HUES48 (cell line): ENCODE data around the gene COX15.

Experiments
- H3K27ac ChIP-seq: one replicate; pipeline ENCODE4 v1.7.0; 2013; ENCODE audit warnings: low read depth, low read length, inconsistent platforms
- H3K27me3 ChIP-seq: 2 replicates; pipeline ENCODE4 v1.6.1; 2013; ENCODE audit warnings: mild to moderate bottlenecking, low read length; ENCODE audit not compliant: control insufficient read depth, insufficient read depth
- H3K36me3 ChIP-seq: 2 replicates; pipeline ENCODE4 v1.6.1; 2013; ENCODE audit warnings: low read length; ENCODE audit not compliant: control insufficient read depth, insufficient read depth
- H3K4me1 ChIP-seq: 2 replicates; pipeline ENCODE4 v1.6.1; 2013; ENCODE audit warnings: mild to moderate bottlenecking, low read length; ENCODE audit not compliant: control insufficient read depth, insufficient read depth
- H3K4me3 ChIP-seq: 2 replicates; pipeline ENCODE4 v1.5.1; 2013; ENCODE audit warnings: mild to moderate bottlenecking, low read depth, low read length
- H3K9ac ChIP-seq: 2 replicates; pipeline ENCODE4 v1.6.1; 2013; ENCODE audit warnings: mild to moderate bottlenecking, low read depth, low read length, moderate library complexity
- H3K9me3 ChIP-seq: 2 replicates; pipeline ENCODE4 v1.6.1; 2013; ENCODE audit warnings: low read length; ENCODE audit not compliant: control insufficient read depth, insufficient read depth

The COX15 gene

DNA sequence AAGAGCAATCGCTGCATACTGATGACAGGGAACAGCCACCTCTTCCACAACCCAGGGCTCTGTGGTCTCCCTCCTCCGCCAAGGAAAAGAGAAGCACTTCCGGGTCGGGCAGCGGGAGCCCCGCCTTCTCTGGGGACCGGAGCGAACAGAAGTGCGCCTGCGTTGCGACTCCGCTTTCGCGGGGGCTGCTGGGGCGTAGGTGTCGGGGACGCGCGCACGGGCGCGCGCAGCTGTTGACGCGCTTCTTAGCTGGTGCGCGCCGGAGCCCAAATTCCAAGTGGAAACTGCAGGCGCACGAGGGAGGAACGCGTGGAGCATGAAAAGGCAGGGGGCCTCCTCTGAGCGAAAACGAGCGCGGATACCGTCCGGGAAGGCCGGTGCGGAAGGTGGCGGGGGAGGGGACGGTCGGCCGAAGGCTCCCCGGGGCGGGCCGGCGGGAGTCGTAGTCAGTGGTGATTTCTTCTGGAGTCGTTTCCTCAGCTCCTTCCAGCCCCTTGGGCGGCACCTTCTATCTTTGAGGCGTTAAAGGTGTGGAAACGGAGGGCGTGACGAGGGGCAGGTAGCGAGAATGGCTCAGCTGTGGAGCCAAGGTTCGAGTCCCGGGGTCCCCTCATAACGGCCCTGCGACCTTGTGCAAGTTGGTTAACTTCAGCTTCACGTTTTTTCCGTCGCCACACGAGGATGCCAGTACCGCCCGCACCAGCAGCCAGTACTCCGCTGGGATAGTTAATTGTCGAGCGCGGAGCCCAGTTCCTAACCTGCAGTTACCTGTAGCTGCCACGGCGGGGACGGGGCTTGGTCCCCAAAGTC is at the start of gene COX15, which contains the start of gene CUTC:
TSS of gene COX15 (minus strand) at position 95 of the 810 bp plus-strand sequence. CDS start at position 17, 78 bp downstream.
TSS of gene CUTC (plus strand) at position 202 of the 810 bp plus-strand sequence. CDS start at position 317, 115 bp downstream.
- peak within 1 kb of the TSS; percentile 96 for H3K27ac ChIP-seq
- no peaks in the 10 kb centered on the region for H3K9me3 ChIP-seq
- H3K4me1 ChIP-seq, result peaks cover 4% of the 10 kb centered on the region; the same call in 1 of the 2 replicates
- peaks cover 42% of the 10 kb centered on the region for H3K36me3 ChIP-seq
- H3K9ac ChIP-seq, result peak within 1 kb of the TSS; percentile 88
- H3K27me3 ChIP-seq, result no peaks in the 10 kb centered on the region
- H3K4me3 ChIP-seq, result peak within 1 kb of the TSS; percentile 98

DNA sequence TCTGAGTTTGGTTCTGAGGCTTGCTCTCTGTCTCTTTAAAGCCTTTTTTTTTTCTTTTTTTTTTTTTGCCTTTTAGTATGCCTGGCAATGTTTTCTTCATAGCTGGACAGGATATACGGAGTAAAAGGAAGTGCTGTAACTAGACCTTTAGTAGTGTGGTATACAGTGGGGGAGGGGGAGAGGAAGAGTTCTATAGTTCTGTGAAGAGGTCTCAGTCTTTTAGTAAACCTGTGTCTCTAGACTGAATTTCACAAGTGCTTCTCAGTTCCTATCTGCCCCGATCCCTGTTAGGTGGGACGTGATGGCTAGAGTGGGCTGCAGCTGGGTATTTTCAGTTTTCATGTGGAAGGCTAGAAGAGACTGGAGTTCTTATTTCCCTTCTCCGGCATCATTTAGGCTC is 47.4 kb upstream of the COX15 start:
- no peaks in the 10 kb centered on the region for H3K36me3 ChIP-seq
- H3K27ac ChIP-seq, result peak overlapping the region; percentile 60
- H3K9me3 ChIP-seq, result no peaks in the 10 kb centered on the region
- H3K4me1 ChIP-seq, result peaks cover 12% of the 10 kb centered on the region
- no peaks in the 10 kb centered on the region for H3K27me3 ChIP-seq
- H3K4me3 ChIP-seq, result no peak overlapping the region
- H3K9ac ChIP-seq, result no peak overlapping the region; the same call in 1 of the 2 replicates

DNA sequence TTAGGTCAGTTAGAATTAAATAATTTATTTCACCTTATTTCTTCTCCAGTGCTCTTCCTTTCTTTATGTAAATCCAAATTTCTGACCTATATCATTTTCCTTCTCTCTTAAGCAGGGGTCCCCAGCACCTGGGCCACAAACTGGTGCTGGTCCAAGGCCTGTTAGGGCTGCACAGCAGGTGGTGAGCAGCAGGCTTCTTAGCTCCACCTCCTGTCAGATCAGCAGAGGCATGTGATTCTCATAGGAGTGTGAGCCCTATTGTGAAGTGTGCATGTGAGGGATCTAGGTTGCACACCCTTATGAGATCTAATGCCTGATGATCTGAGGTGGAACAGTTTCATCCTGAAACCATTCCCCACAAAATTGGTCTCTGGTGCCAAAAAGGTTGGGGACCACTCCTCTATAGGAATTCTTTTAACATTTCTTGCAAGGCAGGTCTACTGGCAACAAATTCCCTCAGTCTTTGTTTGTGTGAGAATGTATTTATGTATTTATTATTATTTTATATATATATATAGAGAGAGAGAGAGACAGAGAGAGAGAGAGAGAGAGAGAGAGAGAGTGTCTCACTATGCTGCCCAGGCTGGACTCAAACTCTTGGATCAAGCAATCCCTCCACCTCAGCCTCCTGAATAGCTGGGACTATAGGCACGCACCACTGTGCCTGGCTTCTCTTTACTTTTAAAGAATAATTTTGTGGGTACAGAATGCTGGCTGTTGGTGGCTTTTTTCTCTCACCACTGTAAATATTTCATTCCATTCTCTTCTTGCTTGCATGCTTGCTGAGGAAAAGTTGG is 46.2 kb upstream of the COX15 start:
- H3K27me3 ChIP-seq, result no peaks in the 10 kb centered on the region
- no peaks in the 10 kb centered on the region for H3K36me3 ChIP-seq
- H3K9me3 ChIP-seq, result no peaks in the 10 kb centered on the region
- H3K4me1 ChIP-seq, result peaks cover 9% of the 10 kb centered on the region; the same call in 1 of the 2 replicates
- H3K9ac ChIP-seq, result no peak overlapping the region
- no peak overlapping the region for H3K4me3 ChIP-seq
- no peak overlapping the region for H3K27ac ChIP-seq

DNA sequence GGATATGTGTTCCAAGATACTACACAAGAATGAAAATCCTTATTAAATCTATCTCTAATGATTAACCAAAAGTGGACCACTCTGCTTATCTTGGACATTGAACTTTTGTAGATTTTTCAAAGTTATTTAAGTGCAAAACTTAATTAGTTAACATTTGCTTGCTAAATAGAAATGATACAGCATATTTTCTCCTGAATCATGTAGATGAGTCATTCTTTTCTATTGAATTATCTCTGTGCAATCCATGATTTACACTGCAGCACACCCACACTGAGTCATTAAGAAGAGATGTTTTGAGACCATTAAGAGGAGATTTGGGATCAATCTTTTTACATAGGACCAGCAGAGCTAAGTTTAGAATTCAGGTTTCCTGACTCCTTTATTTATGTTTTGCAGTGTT is 43.9 kb upstream of the COX15 start:
- Histone ChIP-seq H3K4me1 (peaks cover 9% of the 10 kb centered on the region; the same call in 1 of the 2 replicates), H3K27ac (no peak overlapping the region), H3K9ac (no peak overlapping the region), H3K9me3 (no peaks in the 10 kb centered on the region), H3K4me3 (no peak overlapping the region), H3K36me3 (no peaks in the 10 kb centered on the region), H3K27me3 (no peaks in the 10 kb centered on the region)

DNA sequence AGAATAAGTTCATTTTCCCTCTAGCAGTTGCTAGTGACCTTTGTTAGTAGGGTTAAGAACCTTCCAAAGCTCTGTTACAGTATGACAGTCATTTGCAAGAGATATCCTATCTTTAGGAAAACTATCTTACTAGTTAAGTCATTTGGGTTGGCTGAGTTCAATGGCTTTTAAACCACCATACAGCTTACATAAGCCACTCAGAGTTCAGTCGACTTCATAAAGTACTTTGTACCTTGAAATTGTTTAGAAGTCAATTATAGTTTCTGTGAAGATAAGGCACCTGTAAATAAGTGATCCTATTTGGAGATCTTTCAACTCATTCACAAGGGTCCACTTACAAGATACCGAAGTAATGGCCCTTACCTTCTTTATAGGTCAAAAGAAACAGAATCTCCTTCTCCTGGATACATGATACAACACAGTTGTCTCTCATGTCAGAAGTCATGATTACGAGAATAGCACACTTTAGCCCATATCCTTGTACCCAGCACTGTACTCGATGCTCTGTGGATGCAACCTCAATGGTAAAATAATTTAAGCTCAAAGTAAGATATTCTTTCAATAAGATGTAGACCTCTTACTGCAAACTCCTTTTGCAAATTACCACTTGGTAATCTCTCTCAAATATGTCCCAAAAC is 38.6 kb upstream of the COX15 start:
- no peak overlapping the region for H3K27ac ChIP-seq
- no peaks in the 10 kb centered on the region for H3K9me3 ChIP-seq
- H3K4me1 ChIP-seq, result no peaks in the 10 kb centered on the region
- H3K36me3 ChIP-seq, result no peaks in the 10 kb centered on the region
- no peaks in the 10 kb centered on the region for H3K27me3 ChIP-seq
- H3K4me3 ChIP-seq, result no peak overlapping the region
- H3K9ac ChIP-seq, result no peak overlapping the region

DNA sequence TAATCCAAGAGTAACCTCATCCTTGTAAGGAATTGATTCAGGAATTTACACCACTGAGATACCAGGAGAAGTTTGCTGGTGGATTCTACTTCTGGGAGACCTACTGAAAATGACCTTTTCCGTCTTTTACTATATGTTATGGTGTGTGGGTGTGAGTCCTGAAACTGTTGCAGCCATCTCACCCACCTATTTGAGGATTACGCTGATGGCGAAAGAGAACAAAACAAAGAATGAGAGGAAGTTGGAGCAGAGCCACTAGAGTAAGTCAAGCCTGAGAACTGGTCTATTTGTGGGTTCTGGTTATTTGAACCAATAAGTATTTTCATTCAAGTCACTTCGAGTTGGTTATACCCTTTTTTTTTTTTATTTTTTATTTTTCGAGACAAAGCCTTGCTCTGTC is 37.8 kb upstream of the COX15 start:
- H3K9ac ChIP-seq, result no peak overlapping the region
- H3K27ac ChIP-seq, result no peak overlapping the region
- no peaks in the 10 kb centered on the region for H3K4me1 ChIP-seq
- H3K36me3 ChIP-seq, result no peaks in the 10 kb centered on the region
- no peaks in the 10 kb centered on the region for H3K9me3 ChIP-seq
- H3K27me3 ChIP-seq, result no peaks in the 10 kb centered on the region
- no peak overlapping the region for H3K4me3 ChIP-seq

DNA sequence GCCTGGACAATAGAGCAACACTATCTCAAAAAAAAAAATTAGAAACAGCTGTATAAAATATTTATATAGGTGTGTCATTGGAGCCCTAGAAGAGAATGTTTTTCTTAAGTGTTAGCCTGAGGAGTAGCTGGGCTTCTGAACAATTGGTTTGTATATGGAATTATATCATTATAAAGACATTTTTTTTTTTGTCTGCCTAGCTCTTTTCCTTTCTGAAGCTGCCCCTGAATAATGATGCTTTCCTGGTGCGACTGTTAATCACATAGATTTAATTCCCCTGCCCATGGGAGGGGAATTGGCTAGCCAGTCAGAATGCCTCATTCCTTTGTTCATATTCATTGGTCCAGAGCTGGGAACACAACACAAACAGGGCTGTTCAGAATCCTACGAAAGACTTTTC is 36.6 kb upstream of the COX15 start:
- Histone ChIP-seq H3K4me1 (no peaks in the 10 kb centered on the region), H3K27ac (no peak overlapping the region), H3K9ac (no peak overlapping the region)

DNA sequence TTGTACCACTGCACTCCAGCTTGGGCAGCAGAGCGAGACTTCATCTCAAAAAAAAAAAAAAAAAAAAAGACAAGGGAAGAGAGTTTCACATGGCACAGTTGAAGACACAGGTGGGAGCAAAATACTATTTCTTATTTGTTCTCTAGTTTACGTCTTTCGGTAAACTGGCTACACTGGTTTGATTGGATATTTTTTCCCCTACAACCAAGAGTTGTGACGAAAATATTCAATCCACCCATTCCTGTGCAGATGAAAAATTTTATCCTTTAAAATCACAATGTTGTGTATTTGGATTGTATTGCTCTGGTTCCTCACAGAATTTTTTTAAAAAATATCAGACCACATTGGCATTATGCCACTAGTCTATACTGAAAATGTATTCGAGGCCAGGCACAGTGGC is 36.0 kb upstream of the COX15 start:
- Histone ChIP-seq H3K4me1 (no peaks in the 10 kb centered on the region), H3K27ac (no peak overlapping the region), H3K36me3 (no peaks in the 10 kb centered on the region), H3K4me3 (no peak overlapping the region), H3K9me3 (no peaks in the 10 kb centered on the region), H3K27me3 (no peaks in the 10 kb centered on the region), H3K9ac (no peak overlapping the region)

More for the DNA sequence above, 36.6 kb upstream of the COX15 start:
- no peak overlapping the region for H3K4me3 ChIP-seq
- H3K36me3 ChIP-seq, result no peaks in the 10 kb centered on the region
- no peaks in the 10 kb centered on the region for H3K9me3 ChIP-seq
- no peaks in the 10 kb centered on the region for H3K27me3 ChIP-seq

DNA sequence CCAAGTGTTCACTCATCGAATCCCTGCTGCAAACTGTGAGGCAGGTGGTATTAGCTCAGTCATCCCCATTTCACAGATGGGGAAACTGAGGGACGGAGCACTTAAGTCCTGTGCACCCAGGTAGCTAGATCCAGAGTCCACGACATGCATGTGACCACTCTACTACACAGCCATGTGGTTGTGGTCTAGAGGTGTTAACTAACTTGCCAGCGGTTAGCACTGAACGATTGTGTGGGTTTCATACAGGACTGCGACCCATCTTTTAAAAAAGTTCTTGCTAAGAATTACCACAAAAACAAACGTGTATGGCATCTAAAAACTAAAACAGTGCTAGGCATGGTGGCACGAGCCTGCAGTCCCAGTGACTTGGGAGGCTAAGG is 34.4 kb upstream of the COX15 start:
- Histone ChIP-seq H3K4me1 (no peaks in the 10 kb centered on the region), H3K9me3 (no peaks in the 10 kb centered on the region), H3K4me3 (no peak overlapping the region), H3K27ac (no peak overlapping the region), H3K27me3 (no peaks in the 10 kb centered on the region), H3K36me3 (no peaks in the 10 kb centered on the region), H3K9ac (no peak overlapping the region)

DNA sequence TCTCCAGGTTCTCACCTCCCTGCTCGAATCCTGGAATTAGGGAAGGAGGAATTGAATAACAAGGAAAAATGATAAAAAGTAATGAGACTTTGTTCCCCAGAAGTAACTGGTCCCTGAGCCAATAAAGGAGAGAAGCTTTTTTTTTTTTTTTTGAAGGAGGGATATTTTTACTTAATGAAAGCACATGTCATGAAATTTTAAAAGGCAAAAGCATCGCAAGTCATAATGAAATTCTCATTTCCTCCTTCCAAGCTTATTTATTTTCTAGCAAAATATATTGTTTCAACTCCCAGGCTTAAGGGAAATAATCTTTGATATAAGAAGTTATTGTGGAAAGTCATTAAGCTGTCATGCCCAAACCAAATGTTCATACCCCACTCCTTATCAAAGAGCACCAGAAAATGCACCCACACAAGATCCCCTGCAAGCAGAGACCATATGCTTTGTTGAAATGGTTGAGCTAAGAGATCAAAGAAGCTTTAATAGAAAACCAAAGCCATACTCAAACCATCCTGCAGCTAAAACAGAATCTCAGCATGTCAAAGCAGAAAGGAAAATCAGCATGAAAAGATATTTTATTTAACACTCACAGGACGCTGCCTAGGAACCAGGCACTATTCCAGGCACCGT is 33.9 kb upstream of the COX15 start:
- Histone ChIP-seq H3K36me3 (no peaks in the 10 kb centered on the region), H3K9ac (no peak overlapping the region), H3K4me1 (no peaks in the 10 kb centered on the region), H3K9me3 (no peaks in the 10 kb centered on the region), H3K27me3 (no peaks in the 10 kb centered on the region), H3K27ac (no peak overlapping the region), H3K4me3 (no peak overlapping the region)
